ENCODE results near the gene KIF3B.

Gene KIF3B

DNA sequence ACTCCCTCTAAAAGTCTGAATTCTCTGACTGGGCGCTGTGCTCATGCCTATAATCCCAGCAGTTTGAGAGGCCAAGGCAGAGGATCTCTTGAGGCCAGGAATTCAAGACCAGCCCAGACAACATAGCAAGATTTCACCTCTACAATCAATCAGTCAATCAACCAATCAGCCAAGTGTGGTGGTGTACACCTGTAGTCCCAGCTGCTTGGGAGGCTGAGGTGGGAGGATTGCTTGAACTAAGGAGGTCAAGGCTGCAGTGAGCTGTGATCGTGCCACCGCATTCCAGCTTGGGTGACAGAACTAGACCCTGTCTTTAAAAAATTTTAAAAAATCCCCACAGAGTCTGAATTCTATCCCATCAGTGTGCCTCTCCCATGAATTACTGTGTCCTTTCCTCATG lies 37.9 kb downstream of the KIF3B start:
- H3K79me2 ChIP-seq (ENCODE audit: low read length), result no peaks in the 10 kb centered on the region

DNA sequence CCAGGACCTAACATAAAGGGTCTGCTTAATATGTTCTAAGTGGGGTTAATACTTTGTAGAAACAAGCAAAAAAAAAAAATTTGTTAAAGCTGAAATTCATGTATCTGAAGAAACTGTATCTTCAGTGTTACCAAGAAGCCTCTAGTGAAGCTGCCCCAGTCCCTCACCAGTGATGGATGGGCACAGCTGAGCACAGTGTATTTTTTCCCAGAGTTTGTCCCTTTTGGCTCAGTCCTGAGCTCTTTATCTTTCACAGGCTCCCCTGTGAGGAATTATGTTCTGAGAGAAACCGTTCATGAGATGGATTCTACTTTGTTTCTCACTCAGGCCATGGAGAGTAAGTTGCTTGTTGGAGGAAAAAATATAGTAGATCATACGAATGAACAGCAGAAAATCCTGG lies 38.4 kb downstream of the KIF3B start:
- Histone ChIP-seq H3K79me2 (ENCODE audit: low read length) (no peaks in the 10 kb centered on the region), H3K36me3 (replicated peaks; ENCODE audit: insufficient read depth, low read length) (no peaks in the 10 kb centered on the region; the same call in 1 of the 2 replicates), H3K9me3 (replicated peaks; ENCODE audit: insufficient read depth, low read length) (no peaks in the 10 kb centered on the region), H3K4me3 (ENCODE audit: low read length) (no peak overlapping the region), H4K20me1 (ENCODE audit: insufficient read depth, low read length) (no peaks in the 10 kb centered on the region), H3K27me3 (replicated peaks; ENCODE audit: insufficient read depth, low read length) (no peaks in the 10 kb centered on the region), H3K4me1 (ENCODE audit: low read length) (no peaks in the 10 kb centered on the region), H2AFZ (ENCODE audit: low read length) (no peak overlapping the region), H3K4me2 (ENCODE audit: low read depth, low read length) (no peak overlapping the region), H3K9ac (ENCODE audit: low read length) (no peak overlapping the region), H3K27ac (ENCODE audit: low read length) (no peak overlapping the region), H3F3A (ENCODE audit: insufficient read depth, low read length) (no peaks in the 10 kb centered on the region), H3K9me2 (replicated peaks; ENCODE audit: insufficient read depth, low read length) (no peaks in the 10 kb centered on the region)
- TF ChIP-seq EZH2 (optimal IDR thresholded peaks at IDR 0.05; ENCODE audit: low read depth, low read length) (no peak), EZH2phosphoT487 (IDR thresholded peaks at IDR 0.05; ENCODE audit: low read length) (no peak)
- TF ChIP-seq, protein P1, sequence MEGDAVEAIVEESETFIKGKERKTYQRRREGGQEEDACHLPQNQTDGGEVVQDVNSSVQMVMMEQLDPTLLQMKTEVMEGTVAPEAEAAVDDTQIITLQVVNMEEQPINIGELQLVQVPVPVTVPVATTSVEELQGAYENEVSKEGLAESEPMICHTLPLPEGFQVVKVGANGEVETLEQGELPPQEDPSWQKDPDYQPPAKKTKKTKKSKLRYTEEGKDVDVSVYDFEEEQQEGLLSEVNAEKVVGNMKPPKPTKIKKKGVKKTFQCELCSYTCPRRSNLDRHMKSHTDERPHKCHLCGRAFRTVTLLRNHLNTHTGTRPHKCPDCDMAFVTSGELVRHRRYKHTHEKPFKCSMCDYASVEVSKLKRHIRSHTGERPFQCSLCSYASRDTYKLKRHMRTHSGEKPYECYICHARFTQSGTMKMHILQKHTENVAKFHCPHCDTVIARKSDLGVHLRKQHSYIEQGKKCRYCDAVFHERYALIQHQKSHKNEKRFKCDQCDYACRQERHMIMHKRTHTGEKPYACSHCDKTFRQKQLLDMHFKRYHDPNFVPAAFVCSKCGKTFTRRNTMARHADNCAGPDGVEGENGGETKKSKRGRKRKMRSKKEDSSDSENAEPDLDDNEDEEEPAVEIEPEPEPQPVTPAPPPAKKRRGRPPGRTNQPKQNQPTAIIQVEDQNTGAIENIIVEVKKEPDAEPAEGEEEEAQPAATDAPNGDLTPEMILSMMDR (IDR thresholded peaks at IDR 0.05; ENCODE audit: low read length), result no peak
- DNase-seq, result no peak

More for the DNA sequence above, 37.9 kb downstream of the KIF3B start:
- TF ChIP-seq EZH2phosphoT487 (IDR thresholded peaks at IDR 0.05; ENCODE audit: low read length), result no peak
- TF ChIP-seq, protein P1 (IDR thresholded peaks at IDR 0.05; ENCODE audit: low read length), result no peak
- Histone ChIP-seq H3K27ac (ENCODE audit: low read length) (no peak overlapping the region), H3K9me3 (replicated peaks; ENCODE audit: insufficient read depth, low read length) (no peaks in the 10 kb centered on the region), H3K27me3 (replicated peaks; ENCODE audit: insufficient read depth, low read length) (no peaks in the 10 kb centered on the region), H2AFZ (ENCODE audit: low read length) (no peak overlapping the region), H3K4me2 (ENCODE audit: low read depth, low read length) (no peak overlapping the region), H4K20me1 (ENCODE audit: insufficient read depth, low read length) (no peaks in the 10 kb centered on the region), H3K4me1 (ENCODE audit: low read length) (no peaks in the 10 kb centered on the region), H3F3A (ENCODE audit: insufficient read depth, low read length) (no peaks in the 10 kb centered on the region), H3K9ac (ENCODE audit: low read length) (no peak overlapping the region), H3K4me3 (ENCODE audit: low read length) (no peak overlapping the region), H3K9me2 (replicated peaks; ENCODE audit: insufficient read depth, low read length) (no peaks in the 10 kb centered on the region), H3K36me3 (replicated peaks; ENCODE audit: insufficient read depth, low read length) (no peaks in the 10 kb centered on the region; the same call in 1 of the 2 replicates)
- DNase-seq, result no peak

- no peaks in the 10 kb centered on the region for H3K4me1 ChIP-seq (ENCODE audit: low read length)
- DNase-seq, result no peak
Observed at GRCh38 chr20:32316667-32317066, 39.2 kb downstream of the KIF3B start.

More at GRCh38 chr20:32316667-32317066, 39.2 kb downstream of the KIF3B start:
- Histone ChIP-seq H3K9me2 (replicated peaks; ENCODE audit: insufficient read depth, low read length) (no peaks in the 10 kb centered on the region), H3K9ac (ENCODE audit: low read length) (no peak overlapping the region), H2AFZ (ENCODE audit: low read length) (no peak overlapping the region), H3K27me3 (replicated peaks; ENCODE audit: insufficient read depth, low read length) (no peaks in the 10 kb centered on the region), H3K4me2 (ENCODE audit: low read depth, low read length) (no peak overlapping the region), H3K36me3 (replicated peaks; ENCODE audit: insufficient read depth, low read length) (no peaks in the 10 kb centered on the region; the same call in 1 of the 2 replicates), H4K20me1 (ENCODE audit: insufficient read depth, low read length) (no peaks in the 10 kb centered on the region), H3K79me2 (ENCODE audit: low read length) (no peaks in the 10 kb centered on the region), H3F3A (ENCODE audit: insufficient read depth, low read length) (no peaks in the 10 kb centered on the region), H3K9me3 (replicated peaks; ENCODE audit: insufficient read depth, low read length) (no peaks in the 10 kb centered on the region), H3K27ac (ENCODE audit: low read length) (no peak overlapping the region), H3K4me3 (ENCODE audit: low read length) (no peak overlapping the region)
- TF ChIP-seq EZH2phosphoT487 (IDR thresholded peaks at IDR 0.05; ENCODE audit: low read length) (no peak), EZH2 (optimal IDR thresholded peaks at IDR 0.05; ENCODE audit: low read depth, low read length) (no peak)
- TF ChIP-seq, protein P1 (IDR thresholded peaks at IDR 0.05; ENCODE audit: low read length), result no peak
